Measurements from ENCODE around the gene SPTBN4.

The SPTBN4 gene

DNA sequence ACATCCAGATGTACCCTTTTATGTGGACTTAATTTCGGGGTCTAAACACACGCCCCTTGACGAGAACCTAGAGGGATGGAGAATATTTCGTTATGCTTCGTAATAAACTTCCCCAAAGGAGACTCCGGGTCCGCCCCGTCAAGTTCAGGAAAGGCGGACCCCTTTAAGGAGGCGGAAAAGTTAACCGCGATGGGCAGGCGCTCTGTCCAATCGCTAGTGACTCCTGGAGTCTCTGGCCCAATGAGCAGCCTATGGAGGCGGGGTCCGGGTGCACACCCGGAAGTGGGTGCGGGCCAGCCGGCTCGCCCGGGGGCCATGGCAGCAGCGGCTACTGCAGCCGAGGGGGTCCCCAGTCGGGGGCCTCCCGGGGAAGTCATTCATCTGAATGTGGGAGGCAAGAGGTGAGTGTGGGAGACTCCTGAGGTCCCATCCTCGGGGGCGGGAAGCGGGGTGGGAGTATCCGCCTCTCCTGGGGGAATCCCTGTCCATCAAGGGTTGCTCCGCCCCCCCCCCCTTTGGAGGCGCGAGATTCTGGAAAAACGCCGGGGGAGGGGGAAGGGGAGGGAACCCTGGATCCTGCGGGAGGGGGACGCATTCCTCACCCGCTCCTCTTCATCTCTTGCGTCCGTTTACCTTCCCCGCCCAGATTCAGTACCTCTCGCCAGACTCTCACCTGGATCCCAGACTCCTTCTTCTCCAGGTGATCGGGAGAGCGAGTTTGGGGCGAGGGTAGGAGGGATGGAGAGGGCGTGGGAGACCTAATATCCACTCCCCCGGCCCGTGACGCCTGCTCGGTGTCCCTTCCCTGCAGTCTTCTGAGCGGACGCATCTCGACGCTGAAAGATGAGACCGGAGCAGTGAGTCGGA is 110.0 kb downstream of the SPTBN4 start, which contains the start of gene SHKBP1:
Gene SHKBP1, plus strand, starts transcription at position 289 of the 867 bp plus-strand sequence. Its CDS starts 27 bp downstream, at position 316.
- TF ChIP-seq NFIC (IDR thresholded peaks at IDR 0.05) = no peak
- TF ChIP-seq, protein P1, sequence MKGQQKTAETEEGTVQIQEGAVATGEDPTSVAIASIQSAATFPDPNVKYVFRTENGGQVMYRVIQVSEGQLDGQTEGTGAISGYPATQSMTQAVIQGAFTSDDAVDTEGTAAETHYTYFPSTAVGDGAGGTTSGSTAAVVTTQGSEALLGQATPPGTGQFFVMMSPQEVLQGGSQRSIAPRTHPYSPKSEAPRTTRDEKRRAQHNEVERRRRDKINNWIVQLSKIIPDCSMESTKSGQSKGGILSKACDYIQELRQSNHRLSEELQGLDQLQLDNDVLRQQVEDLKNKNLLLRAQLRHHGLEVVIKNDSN (IDR thresholded peaks at IDR 0.05) = no peak
- no peak for TF ChIP-seq ZBTB7A (IDR thresholded peaks at IDR 0.05; ENCODE audit: low read depth)
- TF ChIP-seq, protein P2, sequence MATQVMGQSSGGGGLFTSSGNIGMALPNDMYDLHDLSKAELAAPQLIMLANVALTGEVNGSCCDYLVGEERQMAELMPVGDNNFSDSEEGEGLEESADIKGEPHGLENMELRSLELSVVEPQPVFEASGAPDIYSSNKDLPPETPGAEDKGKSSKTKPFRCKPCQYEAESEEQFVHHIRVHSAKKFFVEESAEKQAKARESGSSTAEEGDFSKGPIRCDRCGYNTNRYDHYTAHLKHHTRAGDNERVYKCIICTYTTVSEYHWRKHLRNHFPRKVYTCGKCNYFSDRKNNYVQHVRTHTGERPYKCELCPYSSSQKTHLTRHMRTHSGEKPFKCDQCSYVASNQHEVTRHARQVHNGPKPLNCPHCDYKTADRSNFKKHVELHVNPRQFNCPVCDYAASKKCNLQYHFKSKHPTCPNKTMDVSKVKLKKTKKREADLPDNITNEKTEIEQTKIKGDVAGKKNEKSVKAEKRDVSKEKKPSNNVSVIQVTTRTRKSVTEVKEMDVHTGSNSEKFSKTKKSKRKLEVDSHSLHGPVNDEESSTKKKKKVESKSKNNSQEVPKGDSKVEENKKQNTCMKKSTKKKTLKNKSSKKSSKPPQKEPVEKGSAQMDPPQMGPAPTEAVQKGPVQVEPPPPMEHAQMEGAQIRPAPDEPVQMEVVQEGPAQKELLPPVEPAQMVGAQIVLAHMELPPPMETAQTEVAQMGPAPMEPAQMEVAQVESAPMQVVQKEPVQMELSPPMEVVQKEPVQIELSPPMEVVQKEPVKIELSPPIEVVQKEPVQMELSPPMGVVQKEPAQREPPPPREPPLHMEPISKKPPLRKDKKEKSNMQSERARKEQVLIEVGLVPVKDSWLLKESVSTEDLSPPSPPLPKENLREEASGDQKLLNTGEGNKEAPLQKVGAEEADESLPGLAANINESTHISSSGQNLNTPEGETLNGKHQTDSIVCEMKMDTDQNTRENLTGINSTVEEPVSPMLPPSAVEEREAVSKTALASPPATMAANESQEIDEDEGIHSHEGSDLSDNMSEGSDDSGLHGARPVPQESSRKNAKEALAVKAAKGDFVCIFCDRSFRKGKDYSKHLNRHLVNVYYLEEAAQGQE (IDR thresholded peaks at IDR 0.05; ENCODE audit: low read depth) = no peak
- TF ChIP-seq FOXM1 (IDR thresholded peaks at IDR 0.05; ENCODE audit: borderline replicate concordance, low read depth) = no peak
- TF ChIP-seq, protein P3, sequence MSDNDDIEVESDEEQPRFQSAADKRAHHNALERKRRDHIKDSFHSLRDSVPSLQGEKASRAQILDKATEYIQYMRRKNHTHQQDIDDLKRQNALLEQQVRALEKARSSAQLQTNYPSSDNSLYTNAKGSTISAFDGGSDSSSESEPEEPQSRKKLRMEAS (IDR thresholded peaks at IDR 0.05) = peak; percentile 42; the same call in 1 of the 2 replicates
- TF ChIP-seq TAF1 (IDR thresholded peaks at IDR 0.05; ENCODE audit: low read depth) = peak; percentile 65
- no peak for TF ChIP-seq TEAD4 (IDR thresholded peaks at IDR 0.05)
- no peak for TF ChIP-seq CEBPB (IDR thresholded peaks at IDR 0.05)
- TF ChIP-seq TCF12 (IDR thresholded peaks at IDR 0.05; ENCODE audit: low read depth) = no peak
- no peak for TF ChIP-seq RAD21 (IDR thresholded peaks at IDR 0.05; ENCODE audit: low read depth)
- no peak for TF ChIP-seq EGR1 (IDR thresholded peaks at IDR 0.05)
- TF ChIP-seq EP300 (IDR thresholded peaks at IDR 0.05; ENCODE audit: borderline replicate concordance) = no peak
- TF ChIP-seq YY1 (IDR thresholded peaks at IDR 0.05; ENCODE audit: low read depth) = peak; percentile 46; the same call in 1 of the 2 replicates
- no peak for TF ChIP-seq CREB1 (IDR thresholded peaks at IDR 0.05; ENCODE audit: low read depth)

DNA sequence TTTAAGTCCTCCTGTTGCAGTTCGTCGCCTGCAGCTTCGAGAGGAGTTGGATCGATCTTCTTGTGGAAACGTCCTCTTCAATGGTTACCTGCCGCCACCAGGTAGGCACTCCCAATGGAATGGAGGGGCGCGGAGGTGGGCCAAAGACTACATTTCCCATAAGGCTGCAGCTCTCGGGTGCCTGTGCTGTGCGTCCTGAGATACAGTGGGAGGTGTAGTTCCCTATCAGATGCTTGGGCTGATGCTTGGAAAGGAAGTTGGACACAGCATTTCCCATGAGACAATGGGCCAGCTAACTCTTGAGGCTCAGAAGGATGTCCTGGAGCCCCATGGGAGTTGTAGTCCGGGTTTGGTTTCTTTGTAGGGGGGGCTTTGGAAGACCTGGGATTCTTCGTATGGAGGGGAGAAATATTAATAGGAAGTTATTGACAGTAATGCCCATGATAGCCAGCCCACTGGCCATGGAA is 111.7 kb downstream of the SPTBN4 start:
- TF ChIP-seq, protein P1 (IDR thresholded peaks at IDR 0.05) = no peak
- TF ChIP-seq, protein P3 (IDR thresholded peaks at IDR 0.05) = no peak
- no peak for TF ChIP-seq CEBPB (IDR thresholded peaks at IDR 0.05)
- no peak for TF ChIP-seq EGR1 (IDR thresholded peaks at IDR 0.05)
- no peak for TF ChIP-seq NFIC (IDR thresholded peaks at IDR 0.05)
- no peak for TF ChIP-seq TEAD4 (IDR thresholded peaks at IDR 0.05)
- no peak for TF ChIP-seq CREB1 (IDR thresholded peaks at IDR 0.05; ENCODE audit: low read depth)
- TF ChIP-seq, protein P2 (IDR thresholded peaks at IDR 0.05; ENCODE audit: low read depth) = no peak
- TF ChIP-seq EP300 (IDR thresholded peaks at IDR 0.05; ENCODE audit: borderline replicate concordance) = no peak

DNA sequence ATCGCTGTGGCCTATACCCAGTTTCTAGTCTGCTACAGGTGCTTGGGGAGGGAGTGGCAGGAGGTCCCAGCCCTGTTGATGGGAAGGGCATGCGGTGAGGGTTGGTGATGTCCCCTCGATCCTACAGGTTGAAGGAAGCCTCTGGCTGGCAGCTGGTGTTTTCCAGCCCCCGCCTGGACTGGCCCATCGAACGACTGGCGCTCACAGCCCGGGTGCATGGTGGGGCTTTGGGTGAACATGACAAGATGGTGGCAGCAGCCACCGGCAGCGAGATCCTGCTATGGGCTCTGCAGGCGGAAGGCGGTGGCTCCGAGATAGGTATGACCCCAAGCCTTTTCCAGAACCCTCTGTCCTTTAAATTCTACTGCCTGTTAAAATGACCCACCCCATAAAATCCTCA is 113.8 kb downstream of the SPTBN4 start:
- TF ChIP-seq EGR1 (IDR thresholded peaks at IDR 0.05) = no peak
- TF ChIP-seq RAD21 (IDR thresholded peaks at IDR 0.05; ENCODE audit: low read depth) = no peak

DNA sequence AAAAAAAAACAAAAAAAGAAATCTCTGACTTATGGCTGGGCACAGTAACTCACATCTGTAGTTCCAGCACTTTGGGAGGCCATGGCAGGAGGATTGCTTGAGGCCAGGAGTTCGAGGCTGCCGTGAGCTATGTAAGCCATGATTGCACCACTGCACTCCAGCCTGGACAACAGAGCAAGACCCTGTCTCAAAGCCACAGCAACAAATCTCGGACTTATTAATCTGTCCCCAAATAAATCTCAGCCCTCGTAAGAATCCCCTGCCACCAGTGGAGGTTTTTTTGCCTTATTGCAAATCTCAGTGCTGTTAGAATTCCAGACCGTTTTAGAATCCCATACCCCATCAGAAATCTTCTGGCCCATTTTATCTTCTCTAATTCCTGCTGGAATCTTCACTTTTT is 114.7 kb downstream of the SPTBN4 start:
- TF ChIP-seq TCF12 (IDR thresholded peaks at IDR 0.05; ENCODE audit: low read depth) = no peak
- no peak for TF ChIP-seq EGR1 (IDR thresholded peaks at IDR 0.05)
- no peak for TF ChIP-seq TEAD4 (IDR thresholded peaks at IDR 0.05)
- TF ChIP-seq, protein P3 (IDR thresholded peaks at IDR 0.05) = no peak
- no peak for TF ChIP-seq FOXM1 (IDR thresholded peaks at IDR 0.05; ENCODE audit: borderline replicate concordance, low read depth)
- no peak for TF ChIP-seq RAD21 (IDR thresholded peaks at IDR 0.05; ENCODE audit: low read depth)
- TF ChIP-seq, protein P2 (IDR thresholded peaks at IDR 0.05; ENCODE audit: low read depth) = no peak

Data from Ishikawa (cell line).